ENCODE measurements around the gene CHPF2.

The CHPF2 gene

DNA sequence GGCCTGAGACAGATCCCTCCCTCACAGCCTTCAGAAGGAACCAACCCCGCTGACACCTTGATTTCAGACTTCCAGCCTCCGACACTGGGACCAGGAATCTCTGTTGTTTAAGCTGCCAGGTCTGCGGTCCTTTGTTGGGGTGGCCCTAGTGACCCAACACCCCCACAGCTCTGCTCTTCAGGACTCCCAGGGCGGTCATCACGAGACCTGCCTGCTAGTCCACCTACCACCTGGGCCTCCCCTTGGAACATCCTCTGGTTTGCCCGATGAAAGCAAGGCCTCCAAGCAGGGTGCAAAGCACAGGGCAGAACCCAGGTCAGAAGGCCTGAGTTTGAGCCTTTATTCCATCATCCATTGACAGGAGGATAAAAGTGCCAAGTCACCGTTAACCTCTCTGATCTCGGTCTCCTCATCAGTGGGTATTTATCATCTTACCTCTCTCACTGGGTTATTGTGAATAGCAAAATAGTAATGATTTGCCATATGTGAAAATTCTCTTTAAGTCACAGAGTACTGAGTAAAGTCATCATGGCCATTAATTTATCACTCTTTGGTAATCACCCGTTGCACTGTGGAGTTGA, 33.2 kb downstream of the CHPF2 start:
- no peak for DNase-seq (ENCODE audit: low read depth in 2 of 2)

DNA sequence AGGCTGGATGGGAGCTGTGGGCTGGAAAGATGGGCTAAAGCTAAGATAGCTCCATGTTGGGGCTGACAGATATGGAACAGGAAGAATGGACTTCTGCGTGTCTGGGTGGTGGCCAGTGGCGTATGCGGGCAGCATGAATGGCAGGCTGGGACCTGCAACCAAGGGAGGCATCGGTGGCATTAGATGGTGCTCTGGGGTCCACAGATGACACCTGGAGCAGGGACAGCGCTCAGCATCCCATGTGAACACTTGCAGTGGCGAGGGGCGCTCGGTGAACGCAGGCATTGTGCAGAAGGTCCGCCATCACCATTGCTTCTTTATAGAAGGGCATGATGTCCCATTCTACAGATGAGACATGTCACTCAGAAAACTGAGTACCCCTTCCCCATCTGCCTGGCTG, 37.2 kb downstream of the CHPF2 start:
- DNase-seq (ENCODE audit: low read depth in 2 of 2): no peak

DNA sequence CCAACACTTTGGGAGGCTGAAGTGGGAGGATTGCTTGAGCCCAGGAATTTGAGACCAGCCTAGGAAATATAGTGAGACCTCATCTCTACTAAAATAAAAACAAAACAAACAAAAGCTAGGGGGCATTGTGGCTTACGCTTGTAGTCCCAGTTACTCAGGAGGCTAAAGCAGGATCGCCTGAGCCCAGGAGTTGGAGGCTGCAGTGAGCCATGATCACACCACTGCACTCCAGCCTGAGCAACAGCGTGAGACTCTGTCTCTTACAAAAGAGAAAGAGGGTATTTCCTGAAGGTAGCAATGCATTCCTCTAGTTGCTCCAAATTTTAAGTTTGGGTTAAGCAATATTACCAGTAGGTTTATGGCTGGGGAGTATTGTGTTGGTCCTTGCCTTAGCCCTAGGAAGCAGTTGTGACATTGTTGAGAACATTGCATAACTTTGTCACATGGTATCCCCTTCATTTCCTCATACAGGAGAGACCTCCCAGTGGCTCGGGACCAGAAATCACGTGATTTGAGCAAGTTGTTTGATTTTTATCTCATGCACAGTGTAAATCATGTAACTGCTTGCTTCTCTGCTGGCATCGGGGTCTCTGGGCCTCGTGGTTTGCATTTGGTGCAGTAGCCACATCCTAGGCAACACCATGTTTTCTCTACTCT, 39.5 kb downstream of the CHPF2 start:
- peak in 1 of 2 experiments; percentile 8 for DNase-seq (ENCODE audit: low read depth in 2 of 2)

DNA sequence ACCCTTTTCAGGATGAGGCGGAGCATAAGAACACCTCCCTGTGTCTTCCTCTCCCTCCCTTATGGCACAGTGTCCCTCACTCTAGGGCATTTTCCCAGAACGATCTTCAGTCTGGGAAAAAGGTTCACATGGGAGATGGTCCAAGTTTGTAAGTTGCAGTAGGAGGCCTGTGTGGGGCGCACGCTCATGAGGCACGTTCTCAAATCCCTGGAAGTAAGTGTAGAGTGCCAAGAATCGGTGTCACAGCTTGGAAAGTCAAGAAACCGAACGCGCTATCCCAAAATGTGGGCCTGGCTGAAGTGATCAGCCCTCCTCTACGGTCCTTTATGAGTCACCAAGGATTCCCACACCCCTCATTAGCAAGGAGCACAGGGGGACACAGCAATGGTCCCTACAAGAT, 40.1 kb downstream of the CHPF2 start:
- DNase-seq (ENCODE audit: low read depth in 2 of 2): no peak

DNA sequence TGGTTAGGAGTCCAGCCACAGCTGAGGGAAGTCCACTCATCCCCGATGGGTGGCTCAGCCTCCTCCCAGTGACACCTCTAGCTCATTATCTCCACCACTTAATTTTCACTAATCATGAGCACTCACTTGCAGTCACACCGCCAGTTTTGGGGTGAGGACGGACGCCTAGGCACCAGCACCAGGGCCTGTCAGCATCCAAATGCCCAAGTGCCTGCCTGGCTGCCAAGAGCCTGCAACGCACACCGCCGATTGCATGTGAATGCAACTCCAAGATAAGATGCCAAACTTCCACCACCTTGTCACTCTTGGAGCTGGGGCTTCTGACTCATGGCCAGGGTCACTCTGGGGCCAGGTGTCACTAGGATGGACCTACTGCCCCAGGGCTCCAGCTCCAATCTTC, 40.6 kb downstream of the CHPF2 start:
- DNase-seq (ENCODE audit: low read depth in 2 of 2): no peak

DNA sequence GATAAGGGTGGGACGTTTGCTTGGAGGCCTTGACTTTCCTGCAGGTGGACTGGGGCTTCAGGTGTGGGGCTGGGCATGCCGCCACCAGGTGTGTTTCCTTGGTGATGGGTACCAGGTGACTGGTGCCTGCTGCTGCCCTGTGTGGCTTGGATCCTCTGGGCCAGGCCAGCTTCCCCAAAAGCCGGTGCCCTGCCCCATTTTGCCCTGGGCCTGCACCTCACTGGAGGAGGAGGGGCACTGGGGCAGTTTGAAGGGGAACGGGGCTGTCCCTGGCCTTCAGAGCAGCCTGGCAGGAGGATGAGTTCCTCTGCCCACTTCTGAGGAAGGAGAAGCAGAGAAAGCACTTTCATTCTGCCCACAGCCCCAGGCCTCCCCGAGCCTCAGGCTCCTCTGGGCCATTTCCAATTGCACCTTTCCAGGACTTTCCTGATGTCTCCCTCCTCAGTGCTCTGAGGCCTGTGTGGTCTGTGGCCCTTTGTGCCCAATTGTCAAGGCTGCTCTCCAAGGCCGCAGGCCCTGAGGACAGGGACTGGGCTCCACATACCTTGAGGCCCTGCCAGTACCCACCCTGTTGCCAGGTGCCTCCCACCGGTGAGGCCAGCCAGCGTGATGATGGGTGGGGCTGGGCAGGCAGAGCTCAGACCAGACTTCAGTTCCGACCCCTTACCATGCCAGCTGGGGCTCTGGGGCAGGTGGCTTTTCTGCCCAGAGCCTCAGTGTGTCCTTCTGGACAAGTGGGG, 41.5 kb downstream of the CHPF2 start:
- DNase-seq (ENCODE audit: low read depth in 2 of 2): no peak

DNA sequence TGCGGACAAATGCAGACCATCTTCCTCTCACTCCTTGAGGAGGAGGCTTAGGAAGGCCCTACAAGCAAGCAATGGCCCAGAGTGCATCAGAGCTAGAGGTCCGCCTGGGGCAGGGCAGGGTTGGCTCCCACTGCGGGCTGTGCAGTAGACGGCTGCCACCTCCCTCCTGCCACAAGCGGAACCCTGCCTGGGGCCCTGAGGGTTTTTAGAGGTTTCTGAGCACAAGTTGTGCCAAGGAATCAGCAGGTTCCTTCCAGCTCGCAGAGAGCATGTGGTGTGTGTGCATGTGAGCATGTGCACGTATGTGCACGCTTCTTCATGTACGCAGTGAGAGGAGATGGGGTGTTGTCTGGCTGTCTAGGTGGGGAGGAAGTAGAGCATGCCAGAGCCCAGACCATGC, 42.1 kb downstream of the CHPF2 start:
- DNase-seq (ENCODE audit: low read depth in 2 of 2): no peak

DNA sequence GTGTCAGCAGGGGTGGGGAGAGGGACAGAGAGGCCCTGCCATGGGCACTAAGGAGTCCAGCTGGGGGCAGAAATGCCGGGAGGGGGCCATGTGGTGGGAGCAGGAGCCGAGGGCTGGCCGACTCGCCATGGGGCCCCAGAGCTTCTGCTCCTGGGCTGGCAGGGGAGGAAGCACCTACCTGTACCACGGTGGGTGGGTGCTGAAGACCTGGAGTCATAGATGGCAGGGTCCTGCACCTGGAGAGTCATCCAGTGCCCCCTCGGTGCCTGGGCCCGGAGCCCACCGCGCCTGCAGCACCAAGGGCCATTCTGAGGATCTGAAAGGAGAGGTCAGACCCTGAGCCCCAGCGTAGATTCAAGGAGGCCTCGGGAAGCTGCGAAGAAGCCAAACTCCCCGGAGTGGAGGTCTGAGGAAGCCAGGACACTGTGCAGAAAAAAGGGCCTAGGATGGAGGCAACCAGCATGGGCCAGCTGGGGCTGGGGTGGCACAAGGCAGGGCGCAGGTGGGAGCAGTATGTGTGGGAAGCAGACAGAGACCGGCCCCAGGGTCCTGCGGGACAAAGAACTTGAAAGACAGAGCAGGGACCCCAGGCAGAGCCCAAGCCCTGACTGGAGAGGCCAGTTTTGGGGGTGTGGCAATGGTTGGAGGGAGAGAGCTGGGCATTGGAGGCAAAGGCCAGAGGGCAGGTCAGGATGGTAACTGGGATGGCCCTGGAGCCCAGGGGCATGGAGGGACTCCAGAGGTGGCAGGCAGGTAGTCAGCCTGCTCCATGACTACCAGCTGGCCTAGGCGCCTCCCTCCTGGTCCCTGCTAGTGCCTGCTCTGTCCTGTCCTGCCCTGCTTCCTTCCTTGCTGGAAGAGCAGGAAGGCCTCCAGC, 42.9 kb downstream of the CHPF2 start:
- no peak for DNase-seq (ENCODE audit: low read depth in 2 of 2)

DNA sequence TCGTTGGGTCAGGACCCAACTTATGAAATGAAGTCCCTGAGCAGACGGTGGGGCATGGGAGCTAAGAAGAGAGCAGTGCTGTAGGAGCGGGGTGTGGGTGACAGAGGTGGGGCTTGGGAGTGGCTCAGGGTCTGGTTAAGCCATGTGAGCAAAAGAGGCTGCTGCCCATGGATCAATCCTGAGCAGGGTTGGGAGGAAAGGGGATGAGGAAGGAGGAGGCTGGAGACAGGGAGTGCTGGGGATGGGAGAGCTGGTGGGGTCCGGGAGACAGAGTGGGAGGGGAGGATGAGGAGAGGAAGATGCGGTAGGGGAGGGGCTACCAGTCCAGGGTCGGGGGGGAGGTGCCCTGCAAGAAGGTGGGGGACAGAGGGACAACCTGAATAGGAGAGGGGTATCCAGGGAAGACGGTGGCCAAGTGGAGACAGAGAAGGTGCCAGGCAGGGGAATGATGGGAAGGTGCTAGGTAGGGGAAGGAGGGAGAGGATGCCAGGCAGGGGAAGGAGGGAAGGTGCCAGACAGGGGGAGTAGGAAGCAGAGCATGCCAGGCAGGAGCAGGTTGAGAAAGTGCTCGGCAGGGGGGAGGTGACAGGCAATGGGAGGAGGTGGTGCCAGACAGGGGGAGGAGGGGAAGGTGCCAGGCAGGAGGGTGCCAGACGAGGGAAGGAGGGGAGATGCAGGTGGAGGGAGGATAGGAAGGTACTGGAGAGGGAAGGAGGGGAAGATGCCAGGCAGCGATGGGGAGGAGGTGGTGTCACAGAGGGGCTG, 43.7 kb downstream of the CHPF2 start:
- no peak for DNase-seq (ENCODE audit: low read depth in 2 of 2)

DNA sequence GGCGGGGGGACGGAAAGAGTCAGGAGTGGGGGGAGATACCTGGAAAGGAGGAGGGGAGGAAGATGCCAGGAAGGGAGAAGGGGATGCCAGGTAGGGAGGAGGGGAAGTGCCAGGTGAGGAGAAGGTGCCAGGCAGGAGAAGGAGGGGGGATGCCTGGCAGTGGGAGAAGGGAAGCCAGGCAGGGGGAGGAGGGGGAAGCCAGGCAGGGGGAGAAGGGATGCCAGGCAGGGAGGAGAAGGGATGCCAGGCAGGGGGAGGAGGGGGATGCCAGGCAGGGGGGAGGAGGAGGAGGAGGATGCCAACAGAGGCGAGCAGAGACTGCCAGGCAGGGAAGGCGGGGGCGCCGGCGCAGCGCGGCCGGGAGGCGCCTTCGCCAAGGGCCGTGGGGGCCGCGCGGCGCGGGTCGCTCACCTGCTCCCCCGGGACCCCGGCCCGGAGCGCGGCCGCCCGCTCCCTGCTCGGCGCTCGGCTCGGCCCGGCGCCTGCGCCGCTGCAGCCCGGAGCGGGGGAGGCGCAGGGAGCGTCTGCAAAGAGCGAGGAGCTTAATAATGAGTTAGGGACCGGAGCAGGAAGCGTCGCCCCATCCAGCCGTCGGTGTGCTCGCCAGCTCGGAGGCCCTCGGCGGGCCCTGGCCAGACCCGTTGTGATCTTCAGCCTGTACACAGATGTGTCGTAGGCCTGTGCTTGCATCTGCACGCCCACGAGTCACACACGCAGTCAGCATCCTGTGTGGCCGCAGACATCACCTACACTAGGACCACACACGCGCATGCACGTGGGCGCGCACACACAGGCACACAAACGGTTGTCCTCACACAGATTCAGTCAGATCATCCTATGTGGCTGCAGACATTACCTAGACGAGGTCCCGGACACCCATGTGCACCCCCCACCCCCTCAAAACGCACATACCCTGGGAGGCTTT, 44.6 kb downstream of the CHPF2 start:
- peak; percentile 27 to 30 for DNase-seq (ENCODE audit: low read depth in 2 of 2)

DNA sequence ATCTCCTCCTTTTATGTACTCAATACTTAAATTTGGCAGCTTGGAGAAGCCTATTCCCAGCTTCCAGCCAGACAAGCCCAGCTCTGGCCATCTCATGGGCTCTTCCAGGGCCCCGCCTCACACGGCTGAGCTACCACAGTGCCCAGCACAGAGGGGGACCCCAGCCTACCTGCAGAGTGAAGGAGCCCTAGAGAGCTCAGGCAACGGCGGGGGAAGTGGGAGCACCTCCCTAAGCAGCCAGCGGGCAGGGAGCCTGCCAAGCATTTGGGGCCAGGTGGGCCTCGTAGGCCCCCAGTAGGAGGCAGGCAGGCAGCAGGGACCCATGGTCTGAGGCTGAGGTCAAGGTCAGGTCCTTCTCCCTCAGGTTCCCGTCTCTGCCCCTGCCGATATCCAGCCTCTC, 45.3 kb downstream of the CHPF2 start:
- no peak for DNase-seq (ENCODE audit: low read depth in 2 of 2)

DNA sequence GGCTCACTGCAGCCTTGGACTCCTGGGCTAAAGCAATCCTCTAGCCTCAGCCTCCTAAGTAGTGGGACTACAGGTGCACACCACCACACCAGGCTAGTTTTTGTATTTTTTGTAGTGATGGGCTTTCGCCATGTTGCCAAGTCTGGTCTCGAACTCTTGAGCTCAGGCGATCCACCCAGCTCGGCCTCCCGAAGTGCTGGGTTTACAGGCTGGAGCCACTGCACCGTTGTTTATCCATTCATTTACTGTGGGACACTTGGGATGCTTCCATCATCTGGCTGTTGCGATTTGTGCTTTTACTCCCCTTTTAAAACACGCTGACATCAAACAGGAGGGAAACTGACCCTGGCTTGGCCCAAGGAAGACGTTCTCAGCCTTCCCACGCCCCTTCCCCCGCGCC, 46.7 kb downstream of the CHPF2 start:
- no peak for DNase-seq (ENCODE audit: low read depth in 2 of 2)

DNA sequence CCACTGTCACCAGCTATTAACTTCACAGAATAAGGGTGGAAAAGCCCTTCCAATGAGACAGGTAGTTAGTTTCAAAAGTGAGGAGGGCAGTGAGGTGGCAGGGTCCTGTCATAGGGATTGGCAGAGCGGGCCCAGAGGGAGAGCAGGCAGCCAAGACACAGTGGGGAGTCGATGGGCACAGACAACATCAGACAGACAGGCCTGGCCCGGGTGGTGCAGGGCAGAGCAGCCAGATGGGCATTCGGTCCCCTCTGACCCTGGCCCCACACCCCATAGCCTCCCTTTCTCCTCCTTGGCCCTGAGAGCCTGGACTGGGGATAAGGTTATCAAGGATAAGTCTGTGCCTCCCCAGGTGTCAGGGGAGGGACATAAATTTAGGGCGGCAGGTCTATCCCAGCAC, 47.6 kb downstream of the CHPF2 start:
- DNase-seq (ENCODE audit: low read depth in 2 of 2): no peak

DNA sequence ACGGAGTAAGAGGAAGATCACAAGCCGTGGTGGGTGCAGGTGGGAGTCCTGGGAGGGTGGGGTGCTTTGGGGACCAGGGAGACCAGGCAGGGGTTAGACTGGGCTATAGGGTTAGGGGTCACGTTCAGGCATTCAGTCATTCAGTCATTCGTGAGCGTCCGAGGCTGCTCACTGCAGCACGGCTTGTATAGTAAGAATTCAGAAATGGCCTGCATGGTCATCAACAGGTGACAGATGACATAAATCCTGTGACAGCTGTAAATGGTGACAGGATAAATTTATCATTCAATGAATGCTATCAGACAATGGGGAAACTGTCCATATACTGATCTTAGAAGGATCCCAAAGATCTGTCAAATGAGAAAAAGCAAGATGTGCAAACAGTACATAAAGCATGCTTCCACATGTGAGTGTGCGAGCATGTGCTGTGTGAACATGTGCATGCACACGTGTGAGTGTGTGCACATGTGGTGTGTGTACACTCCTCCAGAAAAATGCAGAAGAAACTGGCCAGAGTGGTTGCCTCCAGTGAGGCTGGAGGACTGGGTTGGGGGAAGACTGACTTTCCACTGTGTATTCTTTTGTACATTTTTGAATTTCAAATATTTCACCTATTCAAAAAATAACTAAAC, 48.2 kb downstream of the CHPF2 start:
- DNase-seq (ENCODE audit: low read depth in 2 of 2): no peak

DNA sequence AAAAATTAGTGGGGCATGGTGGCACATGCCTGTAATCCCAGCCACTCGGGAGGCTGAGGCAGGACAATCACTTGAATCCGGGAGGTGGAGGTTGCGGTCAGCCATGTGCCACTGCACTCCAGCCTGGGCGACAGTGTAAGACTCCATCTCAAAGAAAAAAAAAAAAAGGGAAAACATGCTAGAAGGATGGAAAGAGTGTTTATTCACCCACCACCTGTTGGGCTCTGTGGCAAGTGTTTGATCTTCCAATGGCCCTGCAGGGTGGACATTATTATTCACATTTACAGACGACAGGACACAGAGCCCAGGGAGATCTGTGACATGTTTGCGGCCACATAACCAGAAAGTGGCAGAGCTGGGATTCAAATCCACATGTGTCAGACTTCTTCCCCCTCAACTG, 49.4 kb downstream of the CHPF2 start:
- DNase-seq (ENCODE audit: low read depth in 2 of 2): no peak

DNA sequence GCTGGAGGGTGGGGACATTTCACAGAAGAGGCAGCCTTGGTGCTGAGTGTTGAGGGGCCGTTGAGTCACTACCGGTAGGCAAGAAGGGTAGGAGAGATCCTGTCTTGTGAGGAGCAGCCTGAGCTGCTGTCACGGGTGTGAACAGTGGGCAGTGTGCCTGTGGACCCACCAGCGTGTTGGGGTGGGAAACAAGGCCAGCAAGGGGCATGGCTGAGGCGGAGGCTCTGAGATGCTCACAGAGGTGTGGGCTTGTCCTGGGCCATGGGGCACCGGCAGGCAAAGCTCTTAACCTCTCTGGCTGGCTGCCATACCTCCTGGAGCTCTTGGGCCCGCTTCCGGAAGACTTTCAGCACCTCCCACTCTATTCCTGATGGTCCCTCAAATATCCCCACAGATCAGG, 49.8 kb downstream of the CHPF2 start:
- no peak for DNase-seq (ENCODE audit: low read depth in 2 of 2)

DNA sequence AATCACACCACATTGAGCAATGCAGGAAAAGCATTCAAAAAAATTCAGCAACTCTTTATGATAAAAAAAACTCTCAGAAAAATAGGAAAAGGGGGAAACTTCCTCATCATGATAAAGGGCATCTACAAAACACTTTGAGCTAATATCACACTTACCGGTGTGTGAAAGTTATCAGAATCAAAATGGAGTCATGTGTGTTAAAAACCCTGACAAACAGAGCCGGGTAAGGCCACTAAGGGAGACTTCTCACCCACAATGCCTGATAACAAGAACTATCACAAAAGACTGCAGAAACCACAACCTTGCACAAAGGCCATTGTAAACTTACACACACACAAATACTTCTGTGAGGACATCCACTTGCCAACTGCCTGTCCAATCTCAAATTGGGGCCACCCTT, 51.0 kb downstream of the CHPF2 start:
- no peak for DNase-seq (ENCODE audit: low read depth in 2 of 2)

DNA sequence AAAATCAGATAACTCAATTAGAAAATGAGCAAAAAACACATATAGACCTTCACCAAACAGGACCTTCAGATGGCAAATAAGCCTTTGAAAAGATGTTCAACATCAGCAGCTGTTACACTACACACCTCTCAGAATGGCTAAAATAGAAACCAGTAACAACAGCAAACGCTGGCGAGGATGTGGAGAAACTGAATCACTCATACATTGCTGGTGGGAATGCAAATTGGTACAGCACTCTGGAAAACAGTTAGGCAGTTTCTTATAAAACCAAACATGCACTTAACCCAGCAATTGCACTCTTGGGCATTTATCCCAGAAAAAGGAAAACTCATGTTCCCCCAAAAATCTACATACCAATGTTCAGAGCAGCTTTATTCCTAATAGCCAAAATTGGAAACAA, 53.9 kb downstream of the CHPF2 start:
- DNase-seq (ENCODE audit: low read depth in 2 of 2): no peak
